Upper lobe of right lung (tissue), 1 donor: Measurements from ENCODE around the gene VMO1. TPM values are rescaled to one million over a fixed set of nuclear protein-coding genes. Genes with fewer than 3 reads are reported as not detected.

ENCODE experiments used
- ATAC-seq: fragments of 200-7000 bp; cut with Tn5 transposase; one replicate; pipeline ENCODE4 v1.9.1; 2020; ENCODE audit warnings: mild to moderate bottlenecking, moderate library complexity
- DNase-seq: peaks from one replicate; pipeline ENCODE4 v3.0.0-alpha.2; 2020
- H3K27ac ChIP-seq: fragments of 200-600 bp; one replicate; pipeline ENCODE4 v1.8.0; 2022
- H3K27me3 ChIP-seq: fragments of 200-600 bp; one replicate; pipeline ENCODE4 v1.8.0; 2022; ENCODE audit warnings: mild to moderate bottlenecking
- H3K36me3 ChIP-seq: fragments of 200-600 bp; one replicate; pipeline ENCODE4 v1.8.0; 2022
- H3K4me1 ChIP-seq: fragments of 200-600 bp; one replicate; pipeline ENCODE4 v1.8.0; 2022
- H3K4me3 ChIP-seq: fragments of 200-600 bp; one replicate; pipeline ENCODE4 v1.8.0; 2022; ENCODE audit warnings: mild to moderate bottlenecking
- H3K9me3 ChIP-seq: fragments of 200-600 bp; one replicate; pipeline ENCODE4 v1.8.0; 2022
- intact Hi-C: fragments of 100-400 bp; cut with DNase I; formaldehyde crosslinking; loops from one replicate; pipeline ENCODE4 v1.11.0; 2022
- total RNA-seq: library from RNA; stranded (reverse); fragmentation: NEBNext Ultra II Directional; extraction: Animal tissue kit (Norgen Biotek cat#: 25700); gene quantifications from one replicate; pipeline ENCODE4 v1.2.1, GENCODE V29; 2021
- TF ChIP-seq, protein P1 (sequence below): fragments of 200-600 bp; IDR thresholded peaks from one replicate; pipeline ENCODE4 v1.8.0; 2022; ENCODE audit warnings: antibody characterized with exemption
- donor health status: DM: no; HTN: yes; CAD: no; lungs with severe emphysema.

Gene VMO1
- total RNA-seq, 1 donor from 2014 or later = 5.6 TPM

DNA sequence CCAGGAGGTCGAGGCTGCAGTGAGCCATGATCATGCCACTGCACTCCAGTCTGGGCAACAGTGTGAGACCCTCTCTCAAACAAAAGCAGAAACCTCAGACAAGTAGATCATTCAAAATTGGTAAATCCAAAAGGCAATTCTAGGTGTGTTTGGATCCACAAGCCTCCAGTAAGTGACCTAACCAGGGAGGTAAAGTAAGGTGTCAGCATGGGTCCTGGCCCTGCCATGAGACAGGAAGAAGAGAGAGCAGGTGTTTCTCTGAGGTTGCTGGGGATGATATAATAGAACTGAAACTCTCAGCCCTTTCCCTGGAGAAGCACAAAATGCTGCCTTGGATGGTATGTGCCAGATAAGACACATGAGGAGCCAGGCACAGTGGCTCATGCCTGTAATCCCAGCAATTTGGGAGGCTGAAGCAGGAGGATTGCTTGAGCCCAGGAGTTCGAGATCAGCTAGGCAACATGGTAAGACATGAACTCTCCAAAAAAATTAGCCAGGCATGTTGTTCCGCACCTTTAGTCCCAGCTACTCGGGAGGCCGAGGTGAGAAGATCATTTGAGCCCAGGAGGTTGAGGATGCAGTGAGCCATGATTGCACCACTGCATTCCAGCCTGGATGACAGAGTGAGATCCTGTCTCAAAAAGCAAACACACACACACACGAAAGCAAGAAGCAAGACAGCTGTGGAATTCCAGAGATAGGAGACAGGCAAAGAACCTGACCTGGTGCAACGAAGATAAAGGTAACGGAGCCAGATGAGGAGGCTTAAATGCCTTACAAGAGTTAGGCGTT lies 8.0 kb downstream of the VMO1 start:
- intact Hi-C loops = no loop called here
- TF ChIP-seq, protein P1, sequence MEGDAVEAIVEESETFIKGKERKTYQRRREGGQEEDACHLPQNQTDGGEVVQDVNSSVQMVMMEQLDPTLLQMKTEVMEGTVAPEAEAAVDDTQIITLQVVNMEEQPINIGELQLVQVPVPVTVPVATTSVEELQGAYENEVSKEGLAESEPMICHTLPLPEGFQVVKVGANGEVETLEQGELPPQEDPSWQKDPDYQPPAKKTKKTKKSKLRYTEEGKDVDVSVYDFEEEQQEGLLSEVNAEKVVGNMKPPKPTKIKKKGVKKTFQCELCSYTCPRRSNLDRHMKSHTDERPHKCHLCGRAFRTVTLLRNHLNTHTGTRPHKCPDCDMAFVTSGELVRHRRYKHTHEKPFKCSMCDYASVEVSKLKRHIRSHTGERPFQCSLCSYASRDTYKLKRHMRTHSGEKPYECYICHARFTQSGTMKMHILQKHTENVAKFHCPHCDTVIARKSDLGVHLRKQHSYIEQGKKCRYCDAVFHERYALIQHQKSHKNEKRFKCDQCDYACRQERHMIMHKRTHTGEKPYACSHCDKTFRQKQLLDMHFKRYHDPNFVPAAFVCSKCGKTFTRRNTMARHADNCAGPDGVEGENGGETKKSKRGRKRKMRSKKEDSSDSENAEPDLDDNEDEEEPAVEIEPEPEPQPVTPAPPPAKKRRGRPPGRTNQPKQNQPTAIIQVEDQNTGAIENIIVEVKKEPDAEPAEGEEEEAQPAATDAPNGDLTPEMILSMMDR = no peak

DNA sequence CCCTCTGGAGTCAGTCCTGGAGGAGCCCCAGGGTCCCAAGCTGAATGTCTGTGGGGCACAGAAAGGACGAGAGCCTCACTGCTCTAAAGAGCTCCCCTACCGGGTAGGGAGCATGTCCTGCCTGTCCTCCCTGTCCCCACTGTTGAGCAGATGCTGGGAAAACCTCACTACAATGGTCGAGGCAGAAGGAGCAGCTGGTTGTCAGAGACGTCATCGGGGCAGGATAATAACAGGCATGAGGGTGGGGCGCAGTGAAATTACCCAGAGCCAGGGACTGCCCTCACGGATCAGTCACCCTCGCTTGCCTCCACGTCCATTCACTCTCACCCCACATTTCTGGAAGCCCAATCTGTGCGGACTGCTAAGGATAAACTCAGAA lies 13.9 kb downstream of the VMO1 start:
- no peaks in the 10 kb centered on the region for H3K9me3 ChIP-seq
- no peaks in the 10 kb centered on the region for H3K4me1 ChIP-seq
- DNase-seq = no peak
- intact Hi-C loops = no loop called here
- TF ChIP-seq, protein P1 = no peak
- no peaks in the 10 kb centered on the region for H3K27me3 ChIP-seq
- ATAC-seq = no peak
- no peaks in the 10 kb centered on the region for H3K36me3 ChIP-seq
- no peak overlapping the region for H3K27ac ChIP-seq
- H3K4me3 ChIP-seq = no peak overlapping the region

More for the DNA sequence above, 8.0 kb downstream of the VMO1 start:
- no peaks in the 10 kb centered on the region for H3K9me3 ChIP-seq
- H3K36me3 ChIP-seq = no peaks in the 10 kb centered on the region
- H3K4me1 ChIP-seq = no peaks in the 10 kb centered on the region
- no peak for DNase-seq
- peaks cover 8% of the 10 kb centered on the region for H3K27me3 ChIP-seq
- H3K27ac ChIP-seq = no peak overlapping the region
- no peak overlapping the region for H3K4me3 ChIP-seq
- ATAC-seq = no peak

DNA sequence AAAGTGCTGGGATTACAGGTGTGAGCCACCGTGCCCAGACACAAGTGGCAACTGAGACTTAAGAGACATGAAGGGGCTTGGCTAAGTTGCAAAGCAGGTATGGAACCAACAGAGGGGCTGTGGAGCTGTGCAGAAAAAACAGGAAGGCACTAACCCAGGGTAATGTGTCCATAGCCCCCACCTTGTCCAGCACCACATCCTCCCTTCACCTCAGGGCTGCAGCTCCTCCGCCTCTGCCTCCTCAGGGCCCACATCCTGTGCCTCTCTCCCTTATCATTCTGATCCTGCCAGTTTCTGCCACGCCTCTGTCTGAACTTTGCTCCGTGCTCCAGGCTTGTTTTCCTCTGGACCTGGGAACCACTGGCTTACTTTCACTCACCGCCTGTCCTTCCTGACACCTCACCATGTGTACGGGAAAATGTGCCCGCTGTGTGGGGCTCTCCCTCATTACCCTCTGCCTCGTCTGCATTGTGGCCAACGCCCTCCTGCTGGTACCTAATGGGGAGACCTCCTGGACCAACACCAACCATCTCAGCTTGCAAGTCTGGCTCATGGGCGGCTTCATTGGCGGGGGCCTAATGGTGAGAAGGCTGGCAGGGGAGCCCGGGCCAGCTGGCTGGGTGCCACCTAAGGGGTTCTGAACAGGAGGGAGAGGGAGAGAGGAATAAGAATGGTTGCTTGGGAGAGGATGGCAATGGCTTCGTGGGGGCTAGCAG lies 14.5 kb downstream of the VMO1 start, which contains the start of gene TM4SF5:
TM4SF5 (plus strand) TSS at position 368 of the 716 bp plus-strand sequence; CDS start at position 405, 37 bp downstream.
- ATAC-seq (no peak), DNase-seq (no peak)
- H3K27me3 ChIP-seq = no peaks in the 10 kb centered on the region
- H3K36me3 ChIP-seq = no peaks in the 10 kb centered on the region
- no peak within 1 kb of the TSS for H3K4me3 ChIP-seq
- TF ChIP-seq, protein P1 = no peak
- intact Hi-C loops = no loop called here
- no peaks in the 10 kb centered on the region for H3K9me3 ChIP-seq
- no peak within 1 kb of the TSS for H3K27ac ChIP-seq
- H3K4me1 ChIP-seq = no peaks in the 10 kb centered on the region

DNA sequence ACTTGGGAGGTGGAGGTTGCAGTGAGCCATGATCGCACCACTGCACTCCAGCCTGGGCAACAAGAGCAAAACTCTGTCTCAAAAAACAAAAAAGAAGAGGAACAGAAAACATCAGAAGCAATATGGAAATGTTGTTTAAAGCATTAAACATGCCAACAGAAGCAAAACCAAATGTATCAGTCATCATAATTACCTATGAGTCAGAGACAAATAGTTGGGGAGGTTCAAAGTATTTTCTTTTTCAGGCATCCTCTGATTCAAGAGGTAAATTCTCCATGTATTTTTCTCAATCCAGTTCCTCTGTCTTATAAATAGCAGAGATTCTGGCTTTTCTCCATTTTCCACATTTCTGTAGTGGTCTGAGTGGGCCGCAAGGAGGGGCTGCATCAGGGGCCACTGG lies 16.5 kb downstream of the VMO1 start:
- TF ChIP-seq, protein P1 = no peak
- Histone ChIP-seq H3K27ac (no peak overlapping the region), H3K4me3 (no peak overlapping the region), H3K4me1 (no peaks in the 10 kb centered on the region), H3K27me3 (no peaks in the 10 kb centered on the region), H3K36me3 (no peaks in the 10 kb centered on the region), H3K9me3 (no peaks in the 10 kb centered on the region)
- intact Hi-C loops = no loop called here
- no peak for DNase-seq
- no peak for ATAC-seq

DNA sequence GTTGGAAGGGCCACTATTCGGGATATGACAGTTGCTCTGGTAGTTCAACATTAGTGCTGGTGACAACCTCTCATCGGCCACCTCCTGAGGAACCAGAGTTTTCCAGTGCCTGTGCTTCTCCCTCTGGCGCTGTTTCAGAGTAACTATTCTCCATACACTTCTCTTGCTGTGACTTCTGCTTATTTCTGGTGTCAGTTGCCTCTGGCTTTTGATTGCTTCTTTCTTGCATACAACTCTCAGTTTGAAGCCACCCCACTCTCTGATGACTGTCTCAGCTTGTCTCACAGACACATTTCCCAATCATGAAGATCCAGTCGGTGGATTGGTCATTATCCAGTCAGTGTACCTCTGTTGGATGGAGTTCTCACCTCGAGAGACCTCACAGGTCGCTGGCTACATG lies 17.9 kb downstream of the VMO1 start:
- H3K4me1 ChIP-seq = no peaks in the 10 kb centered on the region
- TF ChIP-seq, protein P1 = no peak
- ATAC-seq (peak; percentile 64), DNase-seq (no peak)
- peak overlapping the region; percentile 51 for H3K27ac ChIP-seq
- no peaks in the 10 kb centered on the region for H3K27me3 ChIP-seq
- intact Hi-C loops = no loop called here
- no peaks in the 10 kb centered on the region for H3K9me3 ChIP-seq
- H3K36me3 ChIP-seq = no peaks in the 10 kb centered on the region
- H3K4me3 ChIP-seq = no peak overlapping the region
